DMS114 treated with DMSO at 0.1 percent for 48 hours (cell line): ENCODE measurements around the gene RHBDD3.
A peak's percentile ranks its signal among the peaks of the same experiment; 100 is the strongest.
"Not testable (repeated sequence)": the region's sequence is repeated elsewhere in the genome, so short reads cannot be mapped to it uniquely, and the experiment has no call there.

Experiments
- DNase-seq: peaks from one replicate; lab custom pipeline; 2025; ENCODE audit not compliant: unreplicated experiment; lab: John Stamatoyannopoulos, UW

The RHBDD3 gene

DNA sequence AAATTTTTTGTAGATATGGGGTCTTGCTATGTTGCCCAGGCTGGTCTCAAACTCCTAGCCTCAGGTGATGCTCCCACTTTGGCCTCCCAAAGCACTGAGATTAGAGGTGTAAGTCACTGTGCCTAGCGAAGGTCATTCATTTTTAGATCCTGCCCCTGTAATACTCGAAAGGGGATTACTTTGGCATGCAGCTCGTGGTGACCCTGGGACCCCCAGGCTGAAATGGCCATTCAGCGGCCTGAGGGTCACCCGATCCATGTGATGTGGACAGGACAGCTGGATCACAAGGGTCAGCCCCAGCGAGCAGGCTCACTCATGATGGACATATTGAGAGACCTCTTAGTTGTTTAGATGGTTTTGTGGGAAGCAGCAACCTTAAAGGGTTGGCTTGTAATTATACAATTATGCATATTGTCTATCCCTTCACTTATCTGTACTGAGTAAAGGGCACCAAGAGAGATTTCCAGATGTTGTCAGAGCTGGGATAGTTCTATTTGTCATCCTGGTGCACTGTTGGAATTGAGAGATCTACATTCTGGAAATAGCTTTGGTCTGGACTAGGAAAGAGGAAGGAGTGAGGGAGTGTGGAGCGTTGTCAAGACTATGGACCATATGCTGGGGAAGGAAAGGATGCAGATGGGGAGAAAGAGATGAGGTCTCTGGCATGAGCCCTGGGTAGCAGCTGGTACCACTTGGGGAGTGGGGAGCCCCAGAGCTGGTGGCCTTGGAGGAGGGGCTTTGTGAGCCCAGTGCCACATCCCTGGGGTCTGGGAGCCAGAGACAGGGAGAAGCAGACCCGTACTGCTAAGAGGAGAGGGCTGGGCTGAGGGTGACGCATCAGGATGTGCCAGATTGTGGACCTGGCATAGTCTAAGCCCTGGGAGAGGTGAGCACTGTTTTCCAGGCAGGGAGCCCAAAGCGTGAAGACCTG, 15.5 kb downstream of the RHBDD3 start:
- DNase-seq = no peak

DNA sequence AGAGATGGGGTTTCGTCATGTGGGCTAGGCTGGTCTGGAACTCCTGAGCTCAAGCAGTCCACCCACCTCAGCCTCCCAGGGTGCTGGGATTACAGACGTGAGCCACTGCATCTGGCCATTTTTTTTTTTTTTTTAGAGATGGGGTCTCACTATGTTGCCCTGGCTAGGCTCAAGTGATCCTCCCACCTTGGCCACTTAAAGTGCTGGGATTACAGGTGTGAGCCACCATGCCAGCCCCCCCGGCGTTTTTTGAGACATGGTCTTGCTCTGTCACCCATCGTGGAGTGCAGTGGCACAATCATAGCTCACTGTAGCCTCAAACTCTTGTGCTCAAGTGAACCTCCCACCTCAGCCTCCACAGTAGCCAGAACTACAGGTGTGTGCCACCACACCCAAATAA, 16.5 kb downstream of the RHBDD3 start:
- DNase-seq = no peak

DNA sequence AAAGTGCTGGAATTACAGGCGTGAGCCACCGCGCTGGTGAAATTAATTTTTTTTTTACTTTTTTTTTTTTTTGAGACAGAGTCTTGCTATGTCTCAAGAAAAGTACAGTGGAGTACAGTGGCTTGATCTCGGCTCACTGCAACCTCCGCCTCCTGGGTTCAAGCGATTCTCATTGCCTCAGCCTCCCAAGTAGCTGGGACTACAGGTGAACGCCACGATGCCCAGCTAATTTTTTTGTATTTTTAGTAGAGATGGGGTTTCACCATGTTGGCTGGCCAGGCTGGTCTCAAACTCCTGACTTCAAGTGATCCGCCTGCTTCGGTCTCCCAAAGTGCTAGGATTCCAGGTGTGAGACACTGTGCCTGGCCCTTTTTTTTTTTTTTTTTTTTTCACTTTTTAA, 19.9 kb downstream of the RHBDD3 start:
- DNase-seq = not testable (repeated sequence)

DNA sequence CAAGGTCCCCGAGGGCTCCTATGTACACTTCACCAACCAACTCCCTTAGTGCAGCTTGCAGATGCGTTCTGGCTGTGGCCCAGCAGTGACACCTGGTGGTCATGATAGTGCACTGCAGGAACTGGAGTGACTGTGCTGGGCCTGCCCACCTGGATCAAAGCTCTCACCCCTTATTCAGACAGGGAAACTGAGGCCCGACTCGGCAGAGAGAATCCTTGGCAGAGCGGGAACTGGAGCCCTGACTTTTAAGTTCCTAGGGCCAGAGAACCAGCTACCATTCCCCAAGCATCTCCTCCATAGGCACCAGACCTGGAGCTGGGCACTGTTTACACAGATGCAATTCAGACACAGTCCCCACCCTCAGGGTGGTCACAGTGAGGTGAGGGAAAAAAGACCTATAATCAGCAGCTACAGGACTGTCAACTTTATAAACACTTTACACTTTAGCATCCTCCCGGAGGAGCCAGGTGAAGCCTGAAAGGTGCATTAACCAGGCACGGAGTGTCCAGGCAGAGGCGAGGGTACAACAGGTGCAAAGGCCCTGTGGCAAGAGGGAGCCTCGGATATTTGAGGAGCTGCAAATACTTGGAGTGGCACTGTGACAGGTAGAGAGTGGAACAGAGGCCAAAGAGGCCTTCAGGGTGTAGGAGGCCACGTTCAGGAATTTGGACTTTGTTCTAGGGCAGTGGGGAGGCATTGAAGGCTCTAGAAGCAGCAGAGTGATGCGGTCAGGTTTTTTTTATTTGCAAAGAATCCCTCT, 22.0 kb downstream of the RHBDD3 start:
- peak; percentile 17 for DNase-seq

DNA sequence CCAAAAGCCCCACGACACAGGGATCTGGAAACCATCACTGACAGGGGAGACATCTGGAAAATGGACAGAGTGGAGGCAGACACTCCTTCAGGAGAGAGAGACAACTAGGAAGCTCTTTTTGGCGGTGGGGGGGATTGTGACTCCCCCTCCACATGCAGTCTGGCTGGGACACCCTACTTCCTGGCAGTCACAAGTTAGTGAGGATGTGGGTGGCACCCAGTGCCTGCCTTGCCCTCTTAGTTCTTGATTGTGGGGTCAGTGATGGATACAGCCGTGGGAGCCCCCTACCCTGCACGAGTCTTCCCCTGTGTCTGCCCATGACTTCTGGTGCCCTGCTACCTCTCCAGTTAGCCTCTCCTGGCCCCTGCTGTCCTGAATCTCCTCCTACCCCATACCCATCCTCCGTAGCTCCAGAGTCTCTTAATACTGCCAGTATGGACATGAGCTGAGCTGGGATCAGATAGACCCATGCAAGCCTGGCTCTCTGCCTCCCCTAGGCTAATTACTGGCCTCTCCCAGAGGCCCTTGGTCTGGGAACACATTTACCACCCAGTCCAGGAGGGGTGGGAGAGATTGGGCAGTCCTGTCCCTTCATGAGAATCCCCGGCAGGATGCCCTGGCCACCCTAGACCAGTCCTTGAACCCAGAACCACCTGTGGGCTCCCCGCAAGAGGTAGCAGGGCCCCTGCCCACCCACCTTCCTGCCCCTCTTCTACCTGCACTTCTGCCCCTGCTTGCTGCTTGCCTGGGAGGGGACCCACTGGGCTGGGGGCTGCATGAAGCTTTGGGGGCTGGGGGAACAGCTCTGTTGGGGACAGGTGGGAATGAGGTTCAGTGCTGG, 22.8 kb downstream of the RHBDD3 start:
- DNase-seq = no peak

DNA sequence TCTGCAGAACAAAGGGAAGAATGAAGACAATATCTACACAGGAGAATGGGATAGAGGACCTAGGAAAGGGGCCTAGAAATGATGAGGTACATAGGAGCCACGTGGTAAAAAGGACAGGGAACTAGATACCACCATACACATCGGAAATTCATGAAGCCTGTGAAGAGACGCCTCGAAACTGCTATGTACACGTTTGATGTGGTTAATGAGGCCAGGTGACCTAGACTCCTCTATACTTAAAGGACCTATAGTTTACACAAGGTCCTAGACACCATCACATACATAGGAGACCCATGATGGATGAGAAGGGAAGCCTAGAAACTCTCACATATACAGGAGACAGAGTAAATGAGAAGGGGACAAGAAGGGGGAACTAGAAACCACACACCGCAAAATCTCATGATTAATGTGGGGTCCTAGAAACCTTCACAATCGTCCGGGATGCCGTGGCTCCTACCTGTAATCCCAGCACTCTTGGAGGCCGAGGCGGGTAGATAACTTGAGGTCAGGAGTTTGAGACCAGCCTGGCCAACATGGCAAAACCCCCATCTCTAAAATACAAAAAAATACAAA, 23.8 kb downstream of the RHBDD3 start:
- no peak for DNase-seq

DNA sequence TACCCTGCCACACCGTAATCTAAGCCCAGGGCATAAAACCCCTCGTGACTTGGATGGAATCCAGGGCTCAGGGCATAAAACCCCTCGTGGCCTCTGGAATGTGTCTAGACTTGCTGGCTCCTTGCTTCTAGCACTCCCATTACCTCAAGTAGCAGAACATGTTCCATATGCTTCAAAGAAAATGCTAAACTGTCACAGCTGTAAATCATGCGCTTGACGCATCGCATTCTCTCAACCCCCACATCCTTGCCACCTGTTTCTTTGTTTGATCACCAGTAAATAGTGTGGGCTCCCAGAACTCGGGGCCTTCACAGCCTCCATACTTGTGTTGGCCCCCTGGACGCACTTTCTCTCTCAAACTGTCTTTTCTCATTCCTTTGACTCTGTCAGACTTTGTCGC, 27.3 kb downstream of the RHBDD3 start:
- not testable (repeated sequence) for DNase-seq

DNA sequence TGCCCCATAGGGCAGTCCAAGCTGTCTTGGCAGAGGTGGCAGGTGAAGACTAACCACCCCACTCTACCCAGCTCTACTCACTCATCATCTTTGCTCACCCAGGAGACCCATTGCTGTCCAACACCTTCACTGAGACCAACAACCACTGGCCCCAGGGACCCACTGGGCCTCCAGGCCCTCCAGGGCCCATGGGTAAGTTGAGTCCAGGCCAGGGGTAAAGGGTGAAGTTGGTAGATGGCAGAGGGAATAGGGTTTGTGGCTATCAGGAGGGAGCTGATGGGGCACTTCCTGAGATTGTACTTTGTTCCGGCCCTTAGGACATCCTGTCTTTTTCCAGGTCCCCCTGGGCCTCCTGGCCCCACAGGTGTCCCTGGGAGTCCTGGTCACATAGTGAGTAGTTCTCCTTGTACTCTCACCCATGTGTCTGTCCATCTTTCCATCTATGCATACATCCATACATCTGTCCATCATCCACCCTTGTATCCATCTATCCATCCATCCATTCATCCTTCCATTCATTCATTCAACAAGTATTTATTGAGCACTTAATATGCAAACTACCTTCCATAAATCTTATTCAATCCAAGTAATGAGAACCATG, 34.4 kb downstream of the RHBDD3 start:
- no peak for DNase-seq

DNA sequence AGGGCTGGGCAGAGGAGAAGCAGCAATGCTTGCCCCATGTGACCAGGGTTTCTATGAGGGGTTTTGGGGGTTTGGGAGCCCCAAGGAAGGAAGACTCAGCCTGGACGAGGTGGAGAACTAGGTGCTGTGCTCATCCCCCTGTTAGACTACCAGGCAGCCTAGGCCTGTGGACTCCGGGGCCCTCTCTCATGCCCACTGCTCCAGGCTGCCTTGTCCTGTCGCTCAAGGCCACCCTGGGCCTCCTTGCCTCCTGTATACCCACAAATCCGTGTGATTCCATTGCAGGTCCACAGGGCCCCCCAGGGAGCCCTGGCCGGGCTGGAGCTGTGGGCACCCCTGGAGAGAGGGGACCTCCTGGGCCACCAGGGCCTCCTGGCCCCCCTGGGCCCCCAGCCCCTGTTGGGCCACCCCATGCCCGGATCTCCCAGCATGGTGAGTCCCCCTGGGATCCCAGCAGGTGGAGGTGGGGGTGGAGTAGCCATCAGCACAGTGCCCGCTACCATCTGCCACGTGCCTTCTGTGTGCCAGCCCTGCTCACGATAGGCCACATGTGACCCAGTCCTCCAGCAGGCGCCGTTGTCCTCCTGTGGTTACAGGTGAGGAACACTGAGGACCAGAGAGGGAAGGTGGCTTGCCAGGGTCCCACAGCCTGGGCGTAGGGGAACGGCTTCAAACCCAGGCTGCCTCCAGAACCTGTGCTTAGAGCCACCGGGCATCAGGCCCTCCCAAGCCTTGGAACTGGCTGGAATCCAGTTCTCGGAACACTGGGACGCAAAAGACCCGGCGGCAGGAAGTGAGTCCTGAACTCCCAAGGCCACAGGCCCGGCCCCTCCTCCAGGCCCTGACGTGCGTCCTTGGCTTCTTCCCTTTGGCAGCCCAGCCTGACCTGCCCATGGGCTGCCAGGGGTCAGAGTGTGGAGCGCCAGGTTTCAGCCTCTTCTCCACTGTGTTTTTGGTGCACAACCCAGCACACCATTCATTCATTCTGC, 35.5 kb downstream of the RHBDD3 start:
- DNase-seq = no peak

DNA sequence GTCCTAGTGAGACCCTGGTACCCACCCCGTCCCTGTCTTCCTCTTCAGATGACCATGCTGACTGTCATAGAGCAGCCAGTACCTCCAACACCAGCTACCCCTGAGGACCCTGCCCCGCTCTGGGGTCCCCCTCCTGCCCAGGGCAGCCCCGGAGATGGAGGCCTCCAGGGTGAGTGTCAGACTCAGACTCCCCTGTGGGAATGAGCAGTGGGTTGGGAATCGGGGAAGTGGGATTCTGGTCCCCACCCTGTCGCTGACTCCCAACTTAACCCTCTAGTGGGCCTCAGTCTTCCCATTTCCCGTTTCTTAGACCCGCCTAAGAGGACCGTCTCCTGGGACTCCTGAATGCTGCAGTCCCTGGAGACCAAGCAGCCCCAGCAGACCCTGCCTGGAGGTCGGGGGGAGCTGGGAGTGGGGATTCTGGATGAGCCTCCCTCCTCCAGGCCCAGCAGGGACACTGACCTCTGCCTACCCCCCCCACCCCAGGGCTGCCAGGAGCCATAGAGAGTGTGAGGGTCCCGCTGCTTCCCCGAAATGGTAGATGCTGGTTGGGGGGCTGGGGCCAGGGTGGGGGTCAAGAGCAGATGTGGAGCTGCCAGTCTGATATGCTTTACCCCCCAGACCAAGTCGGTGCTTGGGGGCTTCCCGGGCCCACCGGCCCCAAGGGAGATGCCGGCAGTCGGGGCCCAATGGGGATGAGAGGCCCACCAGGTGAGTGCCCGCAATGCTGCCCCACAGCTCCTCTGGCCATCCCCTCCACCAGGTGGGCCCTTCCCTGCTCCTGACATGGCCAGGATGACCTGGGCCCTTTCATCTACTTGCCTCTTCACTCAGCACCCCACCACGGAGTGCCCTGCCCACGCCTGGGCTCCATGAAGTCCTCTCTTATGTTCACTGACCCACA, 36.6 kb downstream of the RHBDD3 start:
- no peak for DNase-seq

DNA sequence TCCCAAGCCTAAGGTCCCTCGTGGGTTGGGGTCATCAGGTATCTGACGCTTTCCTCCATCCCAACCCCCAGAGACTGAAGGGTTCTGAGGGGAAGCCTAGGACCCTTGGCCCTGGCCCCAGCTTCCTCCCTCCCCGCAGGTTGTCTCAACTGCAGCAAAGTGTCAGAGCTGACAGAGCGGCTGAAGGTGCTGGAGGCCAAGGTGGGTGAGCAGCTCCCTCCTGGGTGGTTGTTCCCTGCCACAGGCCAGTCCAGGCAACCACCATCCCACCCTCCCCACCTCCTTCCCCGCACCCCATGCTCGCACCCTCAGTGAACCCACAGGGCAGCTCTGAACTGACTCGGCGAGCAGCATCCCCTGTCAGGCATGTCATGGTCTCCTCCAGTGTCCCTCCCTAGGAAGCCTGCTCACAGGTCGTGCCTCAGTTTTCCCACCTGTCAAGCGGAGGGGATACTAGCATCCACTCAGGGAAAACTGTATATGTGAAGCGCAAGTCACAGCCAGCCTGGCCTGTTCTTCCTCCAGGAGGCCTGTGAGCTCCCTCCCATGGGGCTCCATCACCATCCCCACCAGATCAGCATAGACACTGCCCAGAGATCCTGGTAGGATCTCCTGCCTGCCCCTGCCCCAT, 41.3 kb downstream of the RHBDD3 start:
- no peak for DNase-seq

DNA sequence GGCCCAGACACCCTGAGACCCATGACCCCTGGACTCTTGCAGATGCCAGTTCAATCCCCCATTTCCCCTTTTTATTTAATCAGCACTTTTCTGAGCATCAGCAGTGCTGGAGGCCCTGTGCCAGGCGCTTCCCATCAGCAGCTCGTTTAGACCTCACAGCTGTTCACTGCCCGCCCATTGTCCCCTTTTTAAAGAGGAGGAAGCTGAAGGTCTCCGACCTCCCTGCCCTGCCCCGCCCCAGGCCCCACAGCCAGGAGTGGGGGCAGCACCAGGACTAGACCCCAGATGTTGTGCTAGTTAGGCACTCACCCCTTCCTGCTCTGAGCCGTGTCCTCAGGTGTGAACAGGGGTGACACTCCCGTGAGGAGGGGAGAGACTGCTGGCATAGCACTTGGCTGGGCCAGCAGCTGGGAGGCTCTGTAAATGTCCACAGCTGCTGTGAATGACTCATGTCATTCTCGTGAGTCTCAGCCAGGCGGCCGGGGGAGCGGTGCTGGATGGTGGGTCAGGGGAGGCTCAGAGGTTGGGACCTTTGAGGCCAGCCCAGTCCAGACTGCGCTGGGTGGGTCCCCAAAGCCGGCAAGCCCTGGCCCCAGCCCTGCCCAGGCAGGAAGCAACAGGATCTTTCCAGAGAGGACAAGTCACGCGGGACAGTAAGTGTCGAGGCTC, 42.2 kb downstream of the RHBDD3 start:
- DNase-seq = no peak

DNA sequence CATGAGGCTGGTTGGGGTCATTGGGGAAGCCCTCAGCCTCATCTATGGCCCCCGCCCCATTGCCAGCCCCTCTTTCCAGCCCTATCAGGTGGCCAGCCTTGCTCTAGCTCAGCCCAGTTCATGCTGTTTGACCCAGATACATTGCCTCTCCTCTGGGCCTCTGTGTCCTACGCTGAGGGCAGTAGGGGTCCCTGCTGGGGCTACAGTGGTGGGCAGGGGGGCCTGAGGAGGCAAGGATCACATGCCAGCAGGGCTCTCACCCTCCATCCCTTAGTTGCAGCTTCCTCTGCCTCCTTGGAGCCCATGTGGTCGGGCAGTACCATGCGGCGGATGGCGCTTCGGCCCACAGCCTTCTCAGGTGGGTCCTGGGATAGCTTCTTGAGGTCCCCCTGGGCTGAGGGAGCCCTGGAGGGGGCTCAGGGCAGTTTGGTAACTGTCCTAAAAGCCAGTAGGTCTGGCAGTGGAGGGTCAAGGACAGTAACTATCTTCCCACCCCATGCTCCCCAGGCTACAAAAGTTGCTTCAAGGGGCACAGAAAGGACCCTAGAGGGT, 42.8 kb downstream of the RHBDD3 start:
- DNase-seq = no peak

DNA sequence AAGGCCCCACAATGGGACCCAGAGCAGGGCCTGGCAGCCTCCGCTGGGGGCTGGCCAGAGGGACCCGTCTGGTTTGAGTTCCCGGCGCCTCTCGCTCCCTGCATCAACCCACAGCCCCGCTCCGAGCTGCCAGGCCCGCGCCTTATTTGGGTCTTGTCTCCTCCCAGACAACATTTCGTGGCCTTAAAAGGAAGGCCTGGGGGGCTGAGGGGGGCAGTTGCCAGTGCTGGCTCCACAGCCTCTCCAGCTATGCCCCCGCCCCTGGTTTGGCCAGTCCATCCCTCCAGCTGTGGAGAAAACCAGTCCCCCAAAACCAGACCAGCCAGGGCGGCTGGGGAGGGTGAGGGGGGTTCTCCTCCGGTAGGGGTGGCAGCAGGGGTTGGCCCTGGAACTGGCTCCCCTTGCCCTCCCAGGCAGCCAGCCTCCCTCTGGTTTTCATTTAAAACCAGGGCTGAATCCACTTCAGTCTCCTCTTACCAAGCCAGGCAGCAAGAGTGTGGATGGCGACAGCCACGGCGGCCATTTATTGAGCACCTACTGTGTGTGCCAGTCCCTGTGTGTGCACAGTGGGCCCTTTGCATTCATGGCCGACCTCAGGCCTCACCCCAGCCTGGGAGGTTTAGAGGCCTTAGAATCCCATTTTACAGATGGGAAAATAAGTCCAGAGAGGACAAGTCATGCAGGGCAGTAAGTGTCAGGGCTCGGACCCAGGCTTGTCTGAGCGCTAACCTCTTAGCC, 43.5 kb downstream of the RHBDD3 start:
- DNase-seq = no peak

DNA sequence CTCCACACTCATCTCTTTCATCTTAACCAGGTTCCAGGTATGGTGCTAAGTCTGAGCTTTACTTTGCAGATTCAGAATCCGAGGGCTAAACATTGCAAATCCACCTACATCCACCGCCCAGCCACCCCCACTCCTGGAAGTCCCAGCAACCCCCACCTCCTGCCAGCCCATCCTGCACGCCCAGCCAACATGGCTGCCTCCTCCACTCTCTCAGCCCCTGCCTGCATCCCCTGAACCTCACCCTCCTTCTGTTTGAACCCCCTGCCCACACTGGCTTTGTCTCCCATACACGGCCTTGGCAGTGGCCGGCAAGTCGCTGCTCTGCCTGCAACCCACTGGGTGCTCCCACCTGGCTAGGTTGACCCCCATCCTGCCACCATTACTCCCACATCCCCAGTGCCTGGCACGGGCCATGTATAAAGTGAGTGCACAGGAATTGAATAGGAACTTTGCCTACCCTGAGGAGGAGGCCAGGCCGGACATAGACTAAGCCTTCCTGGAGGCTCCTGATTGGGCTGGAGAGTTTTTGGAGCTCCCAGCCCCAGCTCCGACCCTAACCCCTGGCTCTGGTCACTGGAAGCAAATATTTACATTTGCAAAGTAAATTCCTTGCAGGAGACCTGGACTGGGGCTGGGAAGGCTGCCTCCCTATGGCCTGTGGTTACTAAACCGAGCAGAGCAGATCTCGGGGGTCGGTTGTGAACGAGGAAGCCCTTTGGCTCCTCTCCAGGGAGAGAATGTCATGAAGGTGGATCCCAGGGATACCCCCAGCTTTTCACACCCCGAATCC, 47.7 kb downstream of the RHBDD3 start:
- no peak for DNase-seq

DNA sequence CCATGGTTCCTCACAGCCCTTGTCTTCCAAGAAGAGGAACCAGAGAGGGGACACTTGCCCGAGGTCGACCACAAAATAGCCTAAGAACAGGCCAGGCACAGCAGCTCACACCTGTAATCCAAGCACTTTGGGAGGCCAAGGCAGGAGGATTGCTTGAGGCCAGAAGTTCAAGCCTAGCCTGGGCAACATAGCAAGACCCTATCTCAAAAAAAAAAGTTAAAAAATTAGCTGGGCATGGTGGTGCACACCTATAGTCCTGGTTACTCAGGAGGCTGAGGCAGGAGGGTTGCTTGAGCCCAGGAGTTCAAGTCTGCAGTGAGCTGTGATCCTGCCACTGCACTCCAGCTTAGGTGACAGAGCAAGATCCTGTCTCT, 48.4 kb downstream of the RHBDD3 start:
- DNase-seq = not testable (repeated sequence)
